GM23338 (cell line): ENCODE results near the gene PIR. TPM values are rescaled to one million over a fixed set of nuclear protein-coding genes. Genes with fewer than 3 reads are reported as not detected.

Experiments
- ATAC-seq: fragments of 200-7000 bp; cut with Tn5 transposase; 3 replicates; pipeline ENCODE4 v1.9.1; 2020
- DNase-seq: peaks from one replicate; pipeline ENCODE4 v3.0.0-alpha.2; 2015; ENCODE audit warnings: low spot score
- H2AFZ ChIP-seq: fragments of 200-600 bp; sonication (generic); 2 replicates; pipeline ENCODE4 v1.8.0; 2016; ENCODE audit warnings: antibody characterized with exemption, mild to moderate bottlenecking, moderate library complexity
- H3F3A ChIP-seq: fragments of 200-600 bp; sonication (generic); replicated peaks from 2 replicates; pipeline ENCODE4 v1.8.0; 2017; ENCODE audit warnings: antibody characterized with exemption, mixed run types, low read depth
- H3K27ac ChIP-seq: fragments of 200-600 bp; sonication (generic); 2 replicates; pipeline ENCODE4 v1.6.1; 2016; ENCODE audit warnings: low read depth
- H3K27me3 ChIP-seq: fragments of 200-600 bp; sonication (generic); 2 replicates; pipeline ENCODE4 v1.8.0; 2016; ENCODE audit warnings: mild to moderate bottlenecking, mixed run types, moderate library complexity; ENCODE audit not compliant: insufficient read depth
- H3K36me3 ChIP-seq: fragments of 200-600 bp; sonication (generic); 2 replicates; pipeline ENCODE4 v1.8.0; 2016; ENCODE audit warnings: mild to moderate bottlenecking; ENCODE audit not compliant: insufficient read depth
- H3K4me1 ChIP-seq: fragments of 200-600 bp; sonication (generic); 2 replicates; pipeline ENCODE4 v1.8.0; 2016; ENCODE audit warnings: mild to moderate bottlenecking, moderate library complexity; ENCODE audit not compliant: insufficient read depth
- H3K4me2 ChIP-seq: fragments of 200-600 bp; sonication (generic); 2 replicates; pipeline ENCODE4 v1.7.1; 2017; ENCODE audit warnings: mixed run types
- H3K4me3 ChIP-seq: fragments of 200-600 bp; sonication (generic); 2 replicates; pipeline ENCODE4 v1.6.1; 2016; ENCODE audit warnings: mixed run types
- H3K79me2 ChIP-seq: fragments of 200-600 bp; sonication (generic); replicated peaks from 2 replicates; pipeline ENCODE4 v1.8.0; 2017; ENCODE audit warnings: mild to moderate bottlenecking; ENCODE audit not compliant: insufficient read depth
- H3K9me2 ChIP-seq: fragments of 200-600 bp; sonication (generic); 2 replicates; pipeline ENCODE4 v1.8.0; 2017; ENCODE audit not compliant: insufficient read depth
- H4K20me1 ChIP-seq: fragments of 200-600 bp; sonication (generic); replicated peaks from 2 replicates; pipeline ENCODE4 v1.8.0; 2017; ENCODE audit warnings: mild to moderate bottlenecking; ENCODE audit not compliant: insufficient read depth
- H3K27ac Mint-ChIP-seq: 2 replicates; pipeline ENCODE4 v1.8.0; 2020; ENCODE audit warnings: inconsistent platforms, mild to moderate bottlenecking, moderate library complexity, mixed read lengths
- H3K27me3 Mint-ChIP-seq: 3 replicates; pipeline ENCODE4 v1.8.0; 2022; ENCODE audit warnings: low read depth, mild to moderate bottlenecking, moderate library complexity, mixed read lengths, inconsistent platforms; ENCODE audit not compliant: insufficient read depth, poor library complexity
- H3K36me3 Mint-ChIP-seq: 3 replicates; pipeline ENCODE4 v1.8.0; 2021; ENCODE audit warnings: low read depth, mild to moderate bottlenecking, inconsistent platforms, moderate library complexity, mixed read lengths
- H3K4me1 Mint-ChIP-seq: 3 replicates; pipeline ENCODE4 v1.8.0; 2020; ENCODE audit warnings: mild to moderate bottlenecking, inconsistent platforms, mixed read lengths
- H3K4me3 Mint-ChIP-seq: 3 replicates; pipeline ENCODE4 v1.8.0; 2021; ENCODE audit warnings: moderate library complexity, mild to moderate bottlenecking, inconsistent platforms, mixed read lengths
- H3K9me3 Mint-ChIP-seq: 3 replicates; pipeline ENCODE4 v1.8.0; 2020; ENCODE audit warnings: moderate library complexity, mild to moderate bottlenecking, inconsistent platforms, mixed read lengths
- CREB1 ChIP-seq: fragments of 250-450 bp; sonication (Bioruptor Pico); IDR thresholded peaks from 2 replicates; pipeline ENCODE4 v1.5.0; 2020; ENCODE audit warnings: low read depth, mild to moderate bottlenecking, moderate library complexity
- EZH2 ChIP-seq: fragments of 200-600 bp; sonication (generic); IDR thresholded peaks from one replicate; pipeline ENCODE4 v1.8.0; 2017; ENCODE audit warnings: antibody characterized with exemption, mild to moderate bottlenecking, low read depth; ENCODE audit not compliant: unreplicated experiment
- EZH2phosphoT487 ChIP-seq: fragments of 200-600 bp; sonication (generic); IDR thresholded peaks from one replicate; pipeline ENCODE4 v1.8.1; 2018; ENCODE audit warnings: antibody characterized with exemption; ENCODE audit not compliant: unreplicated experiment
- JUNB ChIP-seq: IDR thresholded peaks from one replicate; pipeline ENCODE4 v1.6.1; 2016; ENCODE audit warnings: antibody characterized with exemption; ENCODE audit not compliant: unreplicated experiment
- NANOG ChIP-seq: IDR thresholded peaks from 2 replicates; pipeline ENCODE4 v1.6.1; 2016; ENCODE audit warnings: antibody characterized with exemption, borderline replicate concordance
- POLR2AphosphoS5 ChIP-seq: IDR thresholded peaks from 2 replicates; pipeline ENCODE4 v1.6.1; 2016; ENCODE audit warnings: antibody characterized with exemption, low read depth
- REST ChIP-seq: IDR thresholded peaks from one replicate; pipeline ENCODE4 v1.6.1; 2018; ENCODE audit warnings: antibody characterized with exemption; ENCODE audit not compliant: unreplicated experiment
- STAT1 ChIP-seq: IDR thresholded peaks from one replicate; pipeline ENCODE4 v1.6.1; 2016; ENCODE audit warnings: antibody characterized with exemption; ENCODE audit not compliant: unreplicated experiment
- ZNF114 ChIP-seq: fragments of 250-450 bp; sonication (Bioruptor Pico); IDR thresholded peaks from 2 replicates; pipeline ENCODE4 v1.5.0; 2020; ENCODE audit warnings: mild to moderate bottlenecking, moderate library complexity
- ZNF331 ChIP-seq: fragments of 250-450 bp; sonication (Bioruptor Pico); IDR thresholded peaks from 2 replicates; pipeline ENCODE4 v1.5.0; 2020; ENCODE audit warnings: low read depth, mild to moderate bottlenecking, moderate library complexity
- polyA plus RNA-seq: library from polyadenylated mRNA; unstranded; fragments of >200 nt; fragmentation: Nextera tagmentation; extraction: Ambion mirVana; gene quantifications from 2 replicates; pipeline ENCODE4 v1.2.1, GENCODE V29; 2016
- total RNA-seq: library from RNA; depleted of rRNA; stranded (reverse); fragments of >200 nt; shearing (Covaris generic); gene quantifications from 2 replicates; pipeline ENCODE4 v1.2.3, GENCODE V29; 2014
- TF ChIP-seq, protein P1 (sequence below), 2 experiments: fragments of 200-600 bp in 1 of 2; sonication (generic) in 1 of 2; conservative IDR thresholded peaks; 2 replicates each; pipeline versions ENCODE4 v1.5.1 to v1.6.1; 2016 to 2017; ENCODE audit warnings: antibody characterized with exemption in 2 of 2, low read depth in 2 of 2, mild to moderate bottlenecking in 2 of 2, moderate library complexity in 1 of 2
- TF ChIP-seq, protein P2 (sequence below): IDR thresholded peaks from 2 replicates; pipeline ENCODE4 v1.6.1; 2016; ENCODE audit warnings: antibody characterized with exemption
- TF ChIP-seq, protein P3 (sequence below): fragments of 250-450 bp; sonication (Bioruptor Pico); IDR thresholded peaks from 2 replicates; pipeline ENCODE4 v1.5.0; 2020; ENCODE audit warnings: mild to moderate bottlenecking, moderate library complexity

Gene PIR
- total and polyA plus RNA-seq, 2 experiments from 2014 or later, result 13.1 to 25.2 TPM

DNA sequence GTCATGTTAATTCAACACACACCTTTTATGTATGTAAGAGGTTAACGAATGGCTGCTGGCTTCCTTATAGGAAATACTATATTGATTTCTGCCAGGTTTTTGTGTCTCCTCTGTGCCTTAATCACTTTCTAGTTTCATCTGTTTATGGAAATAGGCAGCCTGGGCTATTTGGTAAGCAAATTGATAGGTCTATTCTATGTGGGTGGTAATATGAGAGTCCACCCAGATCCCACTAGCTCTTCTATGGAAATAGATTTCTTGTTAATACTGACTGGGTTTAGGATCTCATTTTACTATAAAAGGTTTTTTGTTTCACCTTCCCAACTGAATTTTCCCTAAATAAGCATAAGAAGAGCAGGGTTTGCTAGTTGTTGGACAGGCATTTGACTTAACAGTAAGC lies 11.5 kb upstream of the PIR start:
- ATAC-seq (no peak), DNase-seq (no peak)
- Histone ChIP-seq H3K27ac (no peak overlapping the region), H3K4me2 (0 out of 2 replicates have a peak overlapping the region, but pooled peaks have one; percentile 32), H3K9me2 (no peaks in the 10 kb centered on the region), H3K27me3 (no peaks in the 10 kb centered on the region), H3K4me3 (no peak overlapping the region), H2AFZ (no peak overlapping the region), H3F3A (no peaks in the 10 kb centered on the region), H3K4me1 (0 out of 2 replicates have a peak, but pooled peaks cover 6% of the 10 kb centered on the region), H3K36me3 (no peaks in the 10 kb centered on the region), H4K20me1 (no peaks in the 10 kb centered on the region), H3K79me2 (no peaks in the 10 kb centered on the region)
- Mint-ChIP-seq H3K9me3 (no peaks in the 10 kb centered on the region), H3K4me3 (no peak overlapping the region), H3K27ac (no peak overlapping the region), H3K36me3 (no peaks in the 10 kb centered on the region), H3K27me3 (peaks cover 2% of the 10 kb centered on the region), H3K4me1 (peaks cover 5% of the 10 kb centered on the region; the same call in 1 of the 3 replicates)
- no peak for TF ChIP-seq CREB1 (CRISPR knock-in tag)
- no peak for TF ChIP-seq EZH2
- TF ChIP-seq EZH2phosphoT487, result no peak
- TF ChIP-seq REST, result no peak
- TF ChIP-seq JUNB, result no peak
- no peak for TF ChIP-seq ZNF331 (CRISPR knock-in tag)
- TF ChIP-seq POLR2AphosphoS5, result no peak
- TF ChIP-seq, protein P1, sequence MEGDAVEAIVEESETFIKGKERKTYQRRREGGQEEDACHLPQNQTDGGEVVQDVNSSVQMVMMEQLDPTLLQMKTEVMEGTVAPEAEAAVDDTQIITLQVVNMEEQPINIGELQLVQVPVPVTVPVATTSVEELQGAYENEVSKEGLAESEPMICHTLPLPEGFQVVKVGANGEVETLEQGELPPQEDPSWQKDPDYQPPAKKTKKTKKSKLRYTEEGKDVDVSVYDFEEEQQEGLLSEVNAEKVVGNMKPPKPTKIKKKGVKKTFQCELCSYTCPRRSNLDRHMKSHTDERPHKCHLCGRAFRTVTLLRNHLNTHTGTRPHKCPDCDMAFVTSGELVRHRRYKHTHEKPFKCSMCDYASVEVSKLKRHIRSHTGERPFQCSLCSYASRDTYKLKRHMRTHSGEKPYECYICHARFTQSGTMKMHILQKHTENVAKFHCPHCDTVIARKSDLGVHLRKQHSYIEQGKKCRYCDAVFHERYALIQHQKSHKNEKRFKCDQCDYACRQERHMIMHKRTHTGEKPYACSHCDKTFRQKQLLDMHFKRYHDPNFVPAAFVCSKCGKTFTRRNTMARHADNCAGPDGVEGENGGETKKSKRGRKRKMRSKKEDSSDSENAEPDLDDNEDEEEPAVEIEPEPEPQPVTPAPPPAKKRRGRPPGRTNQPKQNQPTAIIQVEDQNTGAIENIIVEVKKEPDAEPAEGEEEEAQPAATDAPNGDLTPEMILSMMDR (conservative IDR thresholded peaks at IDR 0.05; ENCODE audit: low read depth in 2 of 2), result no peak
- TF ChIP-seq, protein P2, sequence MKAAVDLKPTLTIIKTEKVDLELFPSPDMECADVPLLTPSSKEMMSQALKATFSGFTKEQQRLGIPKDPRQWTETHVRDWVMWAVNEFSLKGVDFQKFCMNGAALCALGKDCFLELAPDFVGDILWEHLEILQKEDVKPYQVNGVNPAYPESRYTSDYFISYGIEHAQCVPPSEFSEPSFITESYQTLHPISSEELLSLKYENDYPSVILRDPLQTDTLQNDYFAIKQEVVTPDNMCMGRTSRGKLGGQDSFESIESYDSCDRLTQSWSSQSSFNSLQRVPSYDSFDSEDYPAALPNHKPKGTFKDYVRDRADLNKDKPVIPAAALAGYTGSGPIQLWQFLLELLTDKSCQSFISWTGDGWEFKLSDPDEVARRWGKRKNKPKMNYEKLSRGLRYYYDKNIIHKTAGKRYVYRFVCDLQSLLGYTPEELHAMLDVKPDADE, result no peak
- TF ChIP-seq NANOG, result no peak
- TF ChIP-seq, protein P3, sequence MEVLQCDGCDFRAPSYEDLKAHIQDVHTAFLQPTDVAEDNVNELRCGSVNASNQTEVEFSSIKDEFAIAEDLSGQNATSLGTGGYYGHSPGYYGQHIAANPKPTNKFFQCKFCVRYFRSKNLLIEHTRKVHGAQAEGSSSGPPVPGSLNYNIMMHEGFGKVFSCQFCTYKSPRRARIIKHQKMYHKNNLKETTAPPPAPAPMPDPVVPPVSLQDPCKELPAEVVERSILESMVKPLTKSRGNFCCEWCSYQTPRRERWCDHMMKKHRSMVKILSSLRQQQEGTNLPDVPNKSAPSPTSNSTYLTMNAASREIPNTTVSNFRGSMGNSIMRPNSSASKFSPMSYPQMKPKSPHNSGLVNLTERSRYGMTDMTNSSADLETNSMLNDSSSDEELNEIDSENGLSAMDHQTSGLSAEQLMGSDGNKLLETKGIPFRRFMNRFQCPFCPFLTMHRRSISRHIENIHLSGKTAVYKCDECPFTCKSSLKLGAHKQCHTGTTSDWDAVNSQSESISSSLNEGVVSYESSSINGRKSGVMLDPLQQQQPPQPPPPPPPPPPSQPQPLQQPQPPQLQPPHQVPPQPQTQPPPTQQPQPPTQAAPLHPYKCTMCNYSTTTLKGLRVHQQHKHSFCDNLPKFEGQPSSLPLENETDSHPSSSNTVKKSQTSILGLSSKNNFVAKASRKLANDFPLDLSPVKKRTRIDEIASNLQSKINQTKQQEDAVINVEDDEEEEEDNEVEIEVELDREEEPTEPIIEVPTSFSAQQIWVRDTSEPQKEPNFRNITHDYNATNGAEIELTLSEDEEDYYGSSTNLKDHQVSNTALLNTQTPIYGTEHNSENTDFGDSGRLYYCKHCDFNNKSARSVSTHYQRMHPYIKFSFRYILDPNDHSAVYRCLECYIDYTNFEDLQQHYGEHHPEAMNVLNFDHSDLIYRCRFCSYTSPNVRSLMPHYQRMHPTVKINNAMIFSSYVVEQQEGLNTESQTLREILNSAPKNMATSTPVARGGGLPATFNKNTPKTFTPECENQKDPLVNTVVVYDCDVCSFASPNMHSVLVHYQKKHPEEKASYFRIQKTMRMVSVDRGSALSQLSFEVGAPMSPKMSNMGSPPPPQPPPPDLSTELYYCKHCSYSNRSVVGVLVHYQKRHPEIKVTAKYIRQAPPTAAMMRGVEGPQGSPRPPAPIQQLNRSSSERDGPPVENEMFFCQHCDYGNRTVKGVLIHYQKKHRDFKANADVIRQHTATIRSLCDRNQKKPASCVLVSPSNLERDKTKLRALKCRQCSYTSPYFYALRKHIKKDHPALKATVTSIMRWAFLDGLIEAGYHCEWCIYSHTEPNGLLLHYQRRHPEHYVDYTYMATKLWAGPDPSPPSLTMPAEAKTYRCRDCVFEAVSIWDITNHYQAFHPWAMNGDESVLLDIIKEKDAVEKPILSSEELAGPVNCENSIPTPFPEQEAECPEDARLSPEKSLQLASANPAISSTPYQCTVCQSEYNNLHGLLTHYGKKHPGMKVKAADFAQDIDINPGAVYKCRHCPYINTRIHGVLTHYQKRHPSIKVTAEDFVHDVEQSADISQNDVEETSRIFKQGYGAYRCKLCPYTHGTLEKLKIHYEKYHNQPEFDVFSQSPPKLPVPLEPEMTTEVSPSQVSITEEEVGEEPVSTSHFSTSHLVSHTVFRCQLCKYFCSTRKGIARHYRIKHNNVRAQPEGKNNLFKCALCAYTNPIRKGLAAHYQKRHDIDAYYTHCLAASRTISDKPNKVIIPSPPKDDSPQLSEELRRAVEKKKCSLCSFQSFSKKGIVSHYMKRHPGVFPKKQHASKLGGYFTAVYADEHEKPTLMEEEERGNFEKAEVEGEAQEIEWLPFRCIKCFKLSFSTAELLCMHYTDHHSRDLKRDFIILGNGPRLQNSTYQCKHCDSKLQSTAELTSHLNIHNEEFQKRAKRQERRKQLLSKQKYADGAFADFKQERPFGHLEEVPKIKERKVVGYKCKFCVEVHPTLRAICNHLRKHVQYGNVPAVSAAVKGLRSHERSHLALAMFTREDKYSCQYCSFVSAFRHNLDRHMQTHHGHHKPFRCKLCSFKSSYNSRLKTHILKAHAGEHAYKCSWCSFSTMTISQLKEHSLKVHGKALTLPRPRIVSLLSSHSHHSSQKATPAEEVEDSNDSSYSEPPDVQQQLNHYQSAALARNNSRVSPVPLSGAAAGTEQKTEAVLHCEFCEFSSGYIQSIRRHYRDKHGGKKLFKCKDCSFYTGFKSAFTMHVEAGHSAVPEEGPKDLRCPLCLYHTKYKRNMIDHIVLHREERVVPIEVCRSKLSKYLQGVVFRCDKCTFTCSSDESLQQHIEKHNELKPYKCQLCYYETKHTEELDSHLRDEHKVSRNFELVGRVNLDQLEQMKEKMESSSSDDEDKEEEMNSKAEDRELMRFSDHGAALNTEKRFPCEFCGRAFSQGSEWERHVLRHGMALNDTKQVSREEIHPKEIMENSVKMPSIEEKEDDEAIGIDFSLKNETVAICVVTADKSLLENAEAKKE, result no peak
- no peak for TF ChIP-seq STAT1
- no peak for TF ChIP-seq ZNF114 (CRISPR knock-in tag)
